WERI-Rb-1 (cell line): Measurements from ENCODE around the gene TC2N.

Source experiments
- DNase-seq: peaks from one replicate; pipeline ENCODE4 v3.0.0-alpha.2; 2020
- H3K27ac ChIP-seq: fragments of 250-450 bp; sonication (Bioruptor Pico); 2 replicates; pipeline ENCODE4 v1.5.1; 2020; ENCODE audit warnings: mild to moderate bottlenecking, moderate library complexity
- H3K27me3 ChIP-seq: fragments of 250-450 bp; sonication (Bioruptor Pico); 2 replicates; pipeline ENCODE4 v1.5.1; 2021; ENCODE audit warnings: mild to moderate bottlenecking, low read depth, moderate library complexity; ENCODE audit not compliant: insufficient read depth, severe bottlenecking
- H3K36me3 ChIP-seq: fragments of 250-450 bp; sonication (Bioruptor Pico); 2 replicates; pipeline ENCODE4 v1.5.1; 2020; ENCODE audit warnings: mild to moderate bottlenecking, moderate library complexity
- H3K4me3 ChIP-seq: 2 replicates; pipeline ENCODE4 v1.5.1; 2011; ENCODE audit warnings: low read depth, mild to moderate bottlenecking, control low read depth, low read length
- H3K9me3 ChIP-seq: fragments of 250-450 bp; sonication (Bioruptor Pico); 2 replicates; pipeline ENCODE4 v1.5.1; 2021; ENCODE audit warnings: mild to moderate bottlenecking, moderate library complexity; ENCODE audit not compliant: severe bottlenecking
- TF ChIP-seq, protein P1 (sequence below): IDR thresholded peaks from 2 replicates; pipeline ENCODE4 v1.5.1; 2011; ENCODE audit warnings: low read depth, mild to moderate bottlenecking, control low read depth, inconsistent platforms, low read length

Gene TC2N

DNA sequence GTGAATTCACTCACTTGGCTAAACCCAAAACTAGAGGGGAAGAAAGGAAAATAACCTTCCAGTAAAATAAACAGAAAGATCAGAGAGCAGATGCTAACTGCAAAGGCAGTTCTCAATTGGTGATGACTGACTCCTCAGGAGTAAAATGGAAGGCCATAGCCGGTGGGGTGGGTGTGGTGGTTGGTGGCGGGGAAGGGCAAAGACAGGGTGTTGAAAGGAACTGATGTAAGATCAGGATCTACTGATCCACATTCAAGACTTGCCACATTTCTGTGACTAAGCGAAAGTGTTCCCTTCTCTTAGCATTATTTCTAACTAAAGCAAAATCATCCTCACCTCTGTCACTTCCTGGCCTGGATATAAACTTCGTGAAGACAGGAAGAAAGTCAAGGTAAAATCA is 26.3 kb upstream of the TC2N start:
- Histone ChIP-seq H3K27ac (no peak overlapping the region), H3K27me3 (no peaks in the 10 kb centered on the region), H3K4me3 (no peak overlapping the region), H3K36me3 (no peaks in the 10 kb centered on the region), H3K9me3 (no peaks in the 10 kb centered on the region)
- TF ChIP-seq, protein P1, sequence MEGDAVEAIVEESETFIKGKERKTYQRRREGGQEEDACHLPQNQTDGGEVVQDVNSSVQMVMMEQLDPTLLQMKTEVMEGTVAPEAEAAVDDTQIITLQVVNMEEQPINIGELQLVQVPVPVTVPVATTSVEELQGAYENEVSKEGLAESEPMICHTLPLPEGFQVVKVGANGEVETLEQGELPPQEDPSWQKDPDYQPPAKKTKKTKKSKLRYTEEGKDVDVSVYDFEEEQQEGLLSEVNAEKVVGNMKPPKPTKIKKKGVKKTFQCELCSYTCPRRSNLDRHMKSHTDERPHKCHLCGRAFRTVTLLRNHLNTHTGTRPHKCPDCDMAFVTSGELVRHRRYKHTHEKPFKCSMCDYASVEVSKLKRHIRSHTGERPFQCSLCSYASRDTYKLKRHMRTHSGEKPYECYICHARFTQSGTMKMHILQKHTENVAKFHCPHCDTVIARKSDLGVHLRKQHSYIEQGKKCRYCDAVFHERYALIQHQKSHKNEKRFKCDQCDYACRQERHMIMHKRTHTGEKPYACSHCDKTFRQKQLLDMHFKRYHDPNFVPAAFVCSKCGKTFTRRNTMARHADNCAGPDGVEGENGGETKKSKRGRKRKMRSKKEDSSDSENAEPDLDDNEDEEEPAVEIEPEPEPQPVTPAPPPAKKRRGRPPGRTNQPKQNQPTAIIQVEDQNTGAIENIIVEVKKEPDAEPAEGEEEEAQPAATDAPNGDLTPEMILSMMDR: no peak
- no peak for DNase-seq

- TF ChIP-seq, protein P1: peak; percentile 78
- Histone ChIP-seq H3K9me3 (no peaks in the 10 kb centered on the region), H3K27ac (no peak overlapping the region), H3K36me3 (no peaks in the 10 kb centered on the region), H3K4me3 (no peak overlapping the region), H3K27me3 (no peaks in the 10 kb centered on the region)
- peak; percentile 48 for DNase-seq
Observed at GRCh38 chr14:91893007-91893406, 25.7 kb upstream of the TC2N start.

- Histone ChIP-seq H3K27me3 (no peaks in the 10 kb centered on the region), H3K4me3 (no peak overlapping the region), H3K36me3 (no peaks in the 10 kb centered on the region), H3K9me3 (no peaks in the 10 kb centered on the region), H3K27ac (no peak overlapping the region)
- TF ChIP-seq, protein P1: no peak
- no peak for DNase-seq
Observed at GRCh38 chr14:91891721-91892220, 24.4 kb upstream of the TC2N start.

- H3K4me3 ChIP-seq: no peak overlapping the region
- H3K9me3 ChIP-seq: no peaks in the 10 kb centered on the region
- DNase-seq: no peak
- H3K36me3 ChIP-seq: no peaks in the 10 kb centered on the region
- no peaks in the 10 kb centered on the region for H3K27me3 ChIP-seq
- TF ChIP-seq, protein P1: no peak
- no peak overlapping the region for H3K27ac ChIP-seq
Observed at GRCh38 chr14:91891101-91891500, 23.8 kb upstream of the TC2N start.

GRCh38 chr14:91890291-91890749 is 23.0 kb upstream of the TC2N start:
- no peaks in the 10 kb centered on the region for H3K27me3 ChIP-seq
- peak; percentile 25 for DNase-seq
- H3K27ac ChIP-seq: peak overlapping the region; percentile 20; the same call in 1 of the 2 replicates
- no peaks in the 10 kb centered on the region for H3K36me3 ChIP-seq
- TF ChIP-seq, protein P1: no peak
- H3K9me3 ChIP-seq: no peaks in the 10 kb centered on the region
- no peak overlapping the region for H3K4me3 ChIP-seq
